ENCODE measurements around the gene KRTAP10-4. TPM values are rescaled to one million over a fixed set of nuclear protein-coding genes. Genes with fewer than 3 reads are reported as not detected.
"Not testable (repeated sequence)": the region's sequence is repeated elsewhere in the genome, so short reads cannot be mapped to it uniquely, and the experiment has no call there.

The KRTAP10-4 gene
- total and polyA plus RNA-seq, 2 experiments from 2014 or later: not detected

- in situ Hi-C loops (cut with MboI): loop anchor here (25.0 kb wide), 1 partner anchor 534 kb away; no protein-coding TSS in a partner anchor
- H3K9me2 ChIP-seq (ENCODE audit: insufficient read depth): no peaks in the 10 kb centered on the region
- H3K9ac ChIP-seq: no peak overlapping the region
- no peaks in the 10 kb centered on the region for H3K36me3 ChIP-seq (ENCODE audit: low read depth)
- TF ChIP-seq EZH2 (IDR thresholded peaks at IDR 0.05; ENCODE audit: insufficient read depth, poor library complexity, severe bottlenecking) (no peak), EZH2phosphoT487 (IDR thresholded peaks at IDR 0.05; ENCODE audit: insufficient read depth, low read depth) (no peak)
- H3K4me2 ChIP-seq (ENCODE audit: unreplicated experiment): no peak overlapping the region
- H2AFZ ChIP-seq: no peak overlapping the region
- H4K20me1 ChIP-seq (ENCODE audit: insufficient read depth): no peaks in the 10 kb centered on the region
- 6 to 11% methylated on average over 9 of the region's 9 CpGs for WGBS, 2 experiments (ENCODE audit: low coverage in 1 of 2, low lambda C conversion rate in 2 of 2, missing lambda C conversion rate in 2 of 2)
- peak; percentile 34 for DNase-seq
- no peaks in the 10 kb centered on the region for H3K9me3 ChIP-seq (ENCODE audit: low read depth)
- H3K4me3 ChIP-seq: no peak overlapping the region
- no peak overlapping the region for H3K27ac ChIP-seq
- H3K27me3 ChIP-seq (replicated peaks; ENCODE audit: insufficient read depth): peaks cover 15% of the 10 kb centered on the region
- H3K4me1 ChIP-seq (ENCODE audit: insufficient read depth): no peaks in the 10 kb centered on the region
- no peaks in the 10 kb centered on the region for H3F3A ChIP-seq (ENCODE audit: insufficient read depth)
- no peaks in the 10 kb centered on the region for H3K79me2 ChIP-seq (ENCODE audit: insufficient read depth)
Measured at GRCh38 chr21:44596068-44596725, 22.7 kb downstream of the KRTAP10-4 start.

GRCh38 chr21:44598061-44598460, 24.5 kb downstream of the KRTAP10-4 start:
- Histone ChIP-seq H3K27ac (no peak overlapping the region), H3F3A (ENCODE audit: insufficient read depth) (no peaks in the 10 kb centered on the region), H3K9ac (no peak overlapping the region), H3K27me3 (replicated peaks; ENCODE audit: insufficient read depth) (peaks cover 15% of the 10 kb centered on the region), H3K36me3 (ENCODE audit: low read depth) (no peaks in the 10 kb centered on the region), H3K4me3 (no peak overlapping the region), H3K4me1 (ENCODE audit: insufficient read depth) (no peaks in the 10 kb centered on the region), H3K9me2 (ENCODE audit: insufficient read depth) (no peaks in the 10 kb centered on the region), H3K4me2 (ENCODE audit: unreplicated experiment) (no peak overlapping the region), H2AFZ (no peak overlapping the region), H4K20me1 (ENCODE audit: insufficient read depth) (no peaks in the 10 kb centered on the region), H3K9me3 (ENCODE audit: low read depth) (no peaks in the 10 kb centered on the region), H3K79me2 (ENCODE audit: insufficient read depth) (no peaks in the 10 kb centered on the region)
- no peak for DNase-seq
- WGBS, 2 experiments (ENCODE audit: low coverage in 1 of 2, low lambda C conversion rate in 2 of 2, missing lambda C conversion rate in 2 of 2): 59 to 60% methylated on average over 11 of the region's 11 CpGs
- in situ Hi-C loops (cut with MboI): loop anchor here (25.0 kb wide), 1 partner anchor 536 kb away; no protein-coding TSS in a partner anchor
- no peak for TF ChIP-seq EZH2 (IDR thresholded peaks at IDR 0.05; ENCODE audit: insufficient read depth, poor library complexity, severe bottlenecking)
- TF ChIP-seq EZH2phosphoT487 (IDR thresholded peaks at IDR 0.05; ENCODE audit: insufficient read depth, low read depth): no peak

DNA sequence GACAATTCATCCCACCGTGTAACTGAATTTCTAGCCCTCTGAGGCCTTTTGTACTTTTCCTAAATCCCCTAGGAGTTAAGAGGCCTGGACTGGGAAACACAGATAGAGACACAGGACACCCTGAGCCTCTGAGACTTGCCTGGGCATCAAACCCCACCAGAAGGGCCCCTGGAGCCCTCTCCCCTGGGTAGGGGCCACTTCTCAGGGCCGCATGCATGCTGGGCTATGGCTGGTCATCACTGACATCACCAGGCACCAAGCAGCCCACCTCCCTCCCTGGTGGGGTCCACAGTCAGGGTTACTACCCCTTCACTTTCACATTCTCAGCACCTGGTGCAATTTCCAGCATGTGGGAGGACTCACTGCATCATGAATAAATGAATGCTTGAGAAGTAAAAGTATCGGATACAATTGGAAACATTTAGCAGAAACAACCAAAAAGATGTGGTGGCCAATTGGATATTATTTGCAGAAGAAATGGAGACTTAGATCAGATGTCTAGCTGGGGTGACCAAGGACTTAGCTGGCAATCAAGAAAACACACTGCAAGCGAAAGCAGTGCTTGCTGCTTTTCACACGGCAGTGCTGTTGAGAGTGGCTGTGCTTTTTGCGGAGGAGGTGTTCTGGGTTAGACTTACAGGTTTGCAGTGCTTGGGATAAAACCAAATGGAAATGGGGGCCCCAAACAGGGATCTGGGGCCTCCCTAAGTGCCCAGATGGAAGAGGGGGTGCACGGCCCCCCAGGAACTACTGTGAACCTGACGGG, 25.9 kb downstream of the KRTAP10-4 start:
- 45 to 52% methylated on average over 8 of the region's 8 CpGs for WGBS, 2 experiments (ENCODE audit: low coverage in 1 of 2, low lambda C conversion rate in 2 of 2, missing lambda C conversion rate in 2 of 2)
- DNase-seq: no peak
- in situ Hi-C loops (cut with MboI): loop anchor here (25.0 kb wide), 1 partner anchor 537 kb away; no protein-coding TSS in a partner anchor

GRCh38 chr21:44600118-44600978, 26.8 kb downstream of the KRTAP10-4 start, which contains the start of gene KRTAP10-7:
Gene KRTAP10-7, plus strand, starts transcription at chr21:44600597. Its CDS starts 25 bp downstream, at chr21:44600622.
- H3K9me2 ChIP-seq (ENCODE audit: insufficient read depth); H3K9me3 ChIP-seq (ENCODE audit: low read depth); H3K4me1 ChIP-seq (ENCODE audit: insufficient read depth); H3K4me3 ChIP-seq; H4K20me1 ChIP-seq (ENCODE audit: insufficient read depth); H3F3A ChIP-seq (ENCODE audit: insufficient read depth); H3K27ac ChIP-seq; H3K4me2 ChIP-seq (ENCODE audit: unreplicated experiment); H3K79me2 ChIP-seq (ENCODE audit: insufficient read depth); DNase-seq; H2AFZ ChIP-seq; H3K36me3 ChIP-seq (ENCODE audit: low read depth); H3K9ac ChIP-seq; in situ Hi-C loops (cut with MboI): not testable (repeated sequence)
- peaks cover 21% of the 10 kb centered on the region for H3K27me3 ChIP-seq (replicated peaks; ENCODE audit: insufficient read depth)
- 41 to 45% methylated on average over 21 to 22 of the region's 23 CpGs for WGBS, 2 experiments (ENCODE audit: low coverage in 1 of 2, low lambda C conversion rate in 2 of 2, missing lambda C conversion rate in 2 of 2)

More for the DNA sequence above, 25.9 kb downstream of the KRTAP10-4 start:
- Histone ChIP-seq H3K27me3 (replicated peaks; ENCODE audit: insufficient read depth) (peaks cover 20% of the 10 kb centered on the region), H3K9me2 (ENCODE audit: insufficient read depth) (no peaks in the 10 kb centered on the region), H3F3A (ENCODE audit: insufficient read depth) (no peaks in the 10 kb centered on the region), H3K27ac (no peak overlapping the region), H3K4me3 (no peak overlapping the region), H3K9me3 (ENCODE audit: low read depth) (no peaks in the 10 kb centered on the region), H3K4me1 (ENCODE audit: insufficient read depth) (no peaks in the 10 kb centered on the region), H4K20me1 (ENCODE audit: insufficient read depth) (no peaks in the 10 kb centered on the region), H3K4me2 (ENCODE audit: unreplicated experiment) (no peak overlapping the region), H3K36me3 (ENCODE audit: low read depth) (no peaks in the 10 kb centered on the region), H3K79me2 (ENCODE audit: insufficient read depth) (no peaks in the 10 kb centered on the region), H3K9ac (no peak overlapping the region), H2AFZ (no peak overlapping the region)
- TF ChIP-seq EZH2phosphoT487 (IDR thresholded peaks at IDR 0.05; ENCODE audit: insufficient read depth, low read depth) (no peak), EZH2 (IDR thresholded peaks at IDR 0.05; ENCODE audit: insufficient read depth, poor library complexity, severe bottlenecking) (no peak)

DNA sequence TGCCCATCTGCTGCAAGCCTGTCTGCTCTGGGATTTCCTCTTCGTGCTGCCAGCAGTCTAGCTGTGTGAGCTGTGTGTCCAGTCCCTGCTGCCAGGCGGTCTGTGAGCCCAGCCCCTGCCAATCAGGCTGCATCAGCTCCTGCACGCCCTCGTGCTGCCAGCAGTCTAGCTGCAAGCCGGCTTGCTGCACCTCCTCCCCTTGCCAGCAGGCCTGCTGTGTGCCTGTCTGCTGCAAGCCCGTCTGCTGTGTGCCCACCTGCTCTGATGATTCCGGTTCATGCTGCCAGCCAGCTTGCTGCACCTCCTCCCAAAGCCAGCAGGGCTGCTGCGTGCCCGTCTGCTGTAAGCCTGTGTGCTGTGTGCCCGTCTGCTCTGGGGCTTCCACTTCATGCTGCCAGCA, 27.6 kb downstream of the KRTAP10-4 start:
- H3K4me3 ChIP-seq; in situ Hi-C loops (cut with MboI); H3K4me2 ChIP-seq (ENCODE audit: unreplicated experiment); DNase-seq; H3K27ac ChIP-seq; H3K9me3 ChIP-seq (ENCODE audit: low read depth); H4K20me1 ChIP-seq (ENCODE audit: insufficient read depth); H3K9me2 ChIP-seq (ENCODE audit: insufficient read depth); H3K36me3 ChIP-seq (ENCODE audit: low read depth); H3F3A ChIP-seq (ENCODE audit: insufficient read depth); H3K4me1 ChIP-seq (ENCODE audit: insufficient read depth); H2AFZ ChIP-seq; H3K79me2 ChIP-seq (ENCODE audit: insufficient read depth); H3K9ac ChIP-seq: not testable (repeated sequence)
- peaks cover 21% of the 10 kb centered on the region; the same call in 1 of the 2 replicates for H3K27me3 ChIP-seq (replicated peaks; ENCODE audit: insufficient read depth)
- WGBS, 2 experiments (ENCODE audit: low coverage in 1 of 2, low lambda C conversion rate in 2 of 2, missing lambda C conversion rate in 2 of 2): 19 to 22% methylated on average over 9 to 10 of the region's 10 CpGs

Data from GM23248 (cell line).